Measurements from ENCODE around the gene SDR42E2.

DNA sequence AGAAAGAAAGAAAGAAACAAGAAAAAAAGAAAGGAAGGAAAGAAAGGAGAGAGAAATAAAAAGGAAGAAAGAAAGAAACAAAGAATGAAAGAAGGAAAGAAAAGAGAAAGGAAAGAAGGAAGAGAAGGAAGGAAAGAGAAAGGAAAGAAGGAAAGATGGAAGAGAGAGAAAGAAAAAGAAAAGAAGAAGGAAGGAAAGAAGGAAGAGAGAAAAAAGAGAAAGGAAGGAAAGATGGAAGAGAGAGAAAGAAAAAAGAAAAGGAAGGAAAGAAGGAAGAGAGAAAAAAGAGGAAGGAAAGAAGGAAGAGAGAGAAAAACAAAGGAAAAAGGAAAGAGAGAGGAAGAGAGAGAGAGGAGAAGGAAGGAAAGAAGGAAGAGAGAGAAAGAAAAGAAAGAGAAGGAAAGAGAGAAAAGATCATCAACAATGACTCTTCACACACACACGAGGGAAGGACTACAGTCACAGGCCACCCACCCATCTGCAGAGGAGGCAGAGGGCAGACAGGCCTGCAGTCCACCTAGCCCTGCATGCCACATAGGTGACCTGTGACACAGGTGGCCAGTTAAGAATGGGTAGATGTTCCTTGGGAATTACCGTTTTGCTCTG lies 46.1 kb upstream of the SDR42E2 start:
- TF ChIP-seq SIN3A (IDR thresholded peaks at IDR 0.05; ENCODE audit: borderline replicate concordance, insufficient read depth, low read length): no peak
- TF ChIP-seq TAF1 (IDR thresholded peaks at IDR 0.05; ENCODE audit: borderline replicate concordance, insufficient read depth, low read length): no peak
- no peak for TF ChIP-seq POLR2AphosphoS5 (IDR thresholded peaks at IDR 0.05; ENCODE audit: low read depth, low read length)
- no peak for TF ChIP-seq REST (IDR thresholded peaks at IDR 0.05; ENCODE audit: insufficient read depth in 1 of 2, low read depth in 2 of 2, low read length in 2 of 2)

Measured in PFSK-1 (cell line).